ENCODE results near the gene RASAL3.

DNA sequence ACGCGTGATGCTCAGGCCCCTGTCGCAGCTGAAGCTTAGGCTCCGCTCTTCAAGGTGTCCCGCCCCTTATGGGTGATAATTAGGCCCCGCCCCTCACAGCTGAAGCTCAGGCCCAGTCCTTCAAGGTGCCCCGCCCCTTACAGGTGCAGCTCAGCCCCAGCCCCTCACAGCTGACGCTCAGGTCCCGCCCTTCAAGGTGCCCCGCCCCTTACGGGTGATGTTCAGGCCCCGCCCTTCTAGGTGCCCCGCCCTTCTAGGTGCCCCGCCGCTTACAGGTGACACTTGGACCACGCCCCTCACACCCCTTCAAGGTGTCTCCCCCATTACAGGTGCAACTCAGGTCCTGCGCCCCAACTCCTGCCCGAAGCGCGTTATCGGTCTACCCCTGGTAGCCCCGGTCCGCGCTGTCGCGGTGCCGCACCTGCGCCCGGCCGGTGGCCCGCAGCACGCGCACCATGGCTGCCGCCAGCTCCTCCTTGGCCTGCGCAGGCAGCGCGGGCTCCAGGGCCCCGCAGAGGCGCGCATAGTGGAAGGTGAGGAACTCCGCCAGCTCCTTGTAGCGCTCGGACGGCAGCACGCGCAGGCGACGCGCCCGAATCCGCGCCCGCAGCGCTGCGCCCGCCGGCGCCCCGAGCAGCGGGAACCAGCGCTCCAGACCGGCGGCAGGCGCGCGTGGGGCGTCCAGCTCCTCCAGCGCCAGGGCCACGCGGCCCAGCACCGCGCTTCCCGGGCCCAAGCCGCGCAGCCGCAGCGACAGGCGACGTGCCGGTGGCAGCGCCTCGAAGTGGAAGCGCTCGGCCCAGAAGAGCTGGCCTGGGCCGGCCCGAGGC is 7.3 kb downstream of the RASAL3 start:
- no peak for TF ChIP-seq JUNB (IDR thresholded peaks at IDR 0.05)
- TF ChIP-seq, protein P1, sequence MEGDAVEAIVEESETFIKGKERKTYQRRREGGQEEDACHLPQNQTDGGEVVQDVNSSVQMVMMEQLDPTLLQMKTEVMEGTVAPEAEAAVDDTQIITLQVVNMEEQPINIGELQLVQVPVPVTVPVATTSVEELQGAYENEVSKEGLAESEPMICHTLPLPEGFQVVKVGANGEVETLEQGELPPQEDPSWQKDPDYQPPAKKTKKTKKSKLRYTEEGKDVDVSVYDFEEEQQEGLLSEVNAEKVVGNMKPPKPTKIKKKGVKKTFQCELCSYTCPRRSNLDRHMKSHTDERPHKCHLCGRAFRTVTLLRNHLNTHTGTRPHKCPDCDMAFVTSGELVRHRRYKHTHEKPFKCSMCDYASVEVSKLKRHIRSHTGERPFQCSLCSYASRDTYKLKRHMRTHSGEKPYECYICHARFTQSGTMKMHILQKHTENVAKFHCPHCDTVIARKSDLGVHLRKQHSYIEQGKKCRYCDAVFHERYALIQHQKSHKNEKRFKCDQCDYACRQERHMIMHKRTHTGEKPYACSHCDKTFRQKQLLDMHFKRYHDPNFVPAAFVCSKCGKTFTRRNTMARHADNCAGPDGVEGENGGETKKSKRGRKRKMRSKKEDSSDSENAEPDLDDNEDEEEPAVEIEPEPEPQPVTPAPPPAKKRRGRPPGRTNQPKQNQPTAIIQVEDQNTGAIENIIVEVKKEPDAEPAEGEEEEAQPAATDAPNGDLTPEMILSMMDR (IDR thresholded peaks at IDR 0.05): no peak
- no peak for TF ChIP-seq RCOR1 (IDR thresholded peaks at IDR 0.05; ENCODE audit: low read depth, low read length)
- TF ChIP-seq POLR2A (IDR thresholded peaks at IDR 0.05; ENCODE audit: low read length): no peak
- no peak for TF ChIP-seq CBX8 (IDR thresholded peaks at IDR 0.05)
- TF ChIP-seq ELK1 (IDR thresholded peaks at IDR 0.05; ENCODE audit: low read depth, low read length): no peak
- no peak for TF ChIP-seq USF2 (IDR thresholded peaks at IDR 0.05)
- no peak for TF ChIP-seq KDM1A (IDR thresholded peaks at IDR 0.05; ENCODE audit: low read depth)
- no peak for TF ChIP-seq RAD21 (conservative IDR thresholded peaks at IDR 0.05 in 1 of 2, IDR thresholded peaks at IDR 0.05 in 1 of 2)
- no peak for TF ChIP-seq MAX (IDR thresholded peaks at IDR 0.05)
- no peak for TF ChIP-seq CHD2 (IDR thresholded peaks at IDR 0.05; ENCODE audit: low read length, partially characterized antibody)
